SK-N-SH treated with all-trans-retinoic acid at 6 μM for 48 hours (cell line): ENCODE results near the gene ANKRD13D.

Source experiments
- ATAC-seq: fragments of 200-7000 bp; cut with Tn5 transposase; 3 replicates; pipeline ENCODE4 v1.9.1; 2020; ENCODE audit warnings: mild to moderate bottlenecking, moderate library complexity
- ARNTL ChIP-seq: fragments of 450-650 bp; formaldehyde crosslinking; IDR thresholded peaks from 2 replicates; pipeline ENCODE4 v1.5.0; 2020; ENCODE audit warnings: low read depth, mild to moderate bottlenecking, moderate library complexity, borderline replicate concordance
- CREB5 ChIP-seq: fragments of 250-450 bp; sonication (Bioruptor Pico); IDR thresholded peaks from 2 replicates; pipeline ENCODE4 v1.5.1; 2020; ENCODE audit warnings: low read depth, mild to moderate bottlenecking, moderate library complexity
- CSDC2 ChIP-seq: fragments of 250-450 bp; sonication (Bioruptor Pico); IDR thresholded peaks from 2 replicates; pipeline ENCODE4 v1.5.0; 2020; ENCODE audit warnings: mild to moderate bottlenecking, moderate library complexity
- CSRNP3 ChIP-seq: fragments of 250-450 bp; sonication (Bioruptor Pico); IDR thresholded peaks from 2 replicates; pipeline ENCODE4 v1.5.1; 2021; ENCODE audit warnings: mild to moderate bottlenecking, moderate library complexity
- GLIS3 ChIP-seq: fragments of 250-450 bp; sonication (Bioruptor Pico); IDR thresholded peaks from 2 replicates; pipeline ENCODE4 v1.5.0; 2020; ENCODE audit warnings: mild to moderate bottlenecking, moderate library complexity
- ISL1 ChIP-seq: fragments of 250-450 bp; sonication (Bioruptor Pico); IDR thresholded peaks from 2 replicates; pipeline ENCODE4 v2.1.2; 2022; ENCODE audit warnings: mild to moderate bottlenecking, moderate library complexity
- OSR1 ChIP-seq: fragments of 250-450 bp; sonication (Bioruptor Pico); IDR thresholded peaks from 2 replicates; pipeline ENCODE4 v1.8.0; 2022; ENCODE audit warnings: moderate library complexity, mild to moderate bottlenecking, inconsistent platforms
- PATZ1 ChIP-seq: fragments of 250-450 bp; sonication (Bioruptor Pico); IDR thresholded peaks from 2 replicates; pipeline ENCODE4 v1.8.0; 2020; ENCODE audit warnings: mild to moderate bottlenecking, moderate library complexity, borderline replicate concordance
- POU6F1 ChIP-seq: fragments of 250-450 bp; sonication (Bioruptor Pico); IDR thresholded peaks from 2 replicates; pipeline ENCODE4 v1.8.0; 2021; ENCODE audit warnings: low read depth, mild to moderate bottlenecking, moderate library complexity, borderline replicate concordance
- PPARA ChIP-seq: fragments of 250-450 bp; sonication (Bioruptor Pico); IDR thresholded peaks from 2 replicates; pipeline ENCODE4 v1.5.0; 2020; ENCODE audit warnings: mild to moderate bottlenecking, borderline replicate concordance
- RARB ChIP-seq: fragments of 250-450 bp; sonication (Bioruptor Pico); IDR thresholded peaks from 2 replicates; pipeline ENCODE4 v1.8.0; 2021; ENCODE audit warnings: mild to moderate bottlenecking, moderate library complexity
- SNAI2 ChIP-seq: fragments of 250-450 bp; sonication (Bioruptor Pico); IDR thresholded peaks from 2 replicates; pipeline ENCODE4 v1.5.0; 2020; ENCODE audit warnings: mild to moderate bottlenecking, moderate library complexity
- TCF4 ChIP-seq: fragments of 250-450 bp; sonication (Bioruptor Pico); IDR thresholded peaks from 2 replicates; pipeline ENCODE4 v1.8.0; 2021; ENCODE audit warnings: mild to moderate bottlenecking, moderate library complexity, borderline replicate concordance
- TOX ChIP-seq: fragments of 250-450 bp; sonication (Bioruptor Pico); IDR thresholded peaks from 2 replicates; pipeline ENCODE4 v1.8.0; 2021; ENCODE audit warnings: mild to moderate bottlenecking, moderate library complexity, borderline replicate concordance
- TSHZ2 ChIP-seq: fragments of 250-450 bp; sonication (Bioruptor Pico); IDR thresholded peaks from 2 replicates; pipeline ENCODE4 v1.5.0; 2020; ENCODE audit warnings: mild to moderate bottlenecking, moderate library complexity
- ZC3H10 ChIP-seq: fragments of 250-450 bp; sonication (Bioruptor Pico); IDR thresholded peaks from 2 replicates; pipeline ENCODE4 v1.5.1; 2021; ENCODE audit warnings: mild to moderate bottlenecking, moderate library complexity
- ZFP3 ChIP-seq: fragments of 250-450 bp; sonication (Bioruptor Pico); IDR thresholded peaks from 2 replicates; pipeline ENCODE4 v1.5.0; 2020; ENCODE audit warnings: mild to moderate bottlenecking, moderate library complexity
- ZFP30 ChIP-seq: fragments of 450-650 bp; formaldehyde crosslinking; IDR thresholded peaks from 2 replicates; pipeline ENCODE4 v1.5.0; 2022; ENCODE audit warnings: mild to moderate bottlenecking, moderate library complexity
- ZNF565 ChIP-seq: fragments of 450-650 bp; formaldehyde crosslinking; conservative IDR thresholded peaks from 2 replicates; pipeline ENCODE4 v1.5.0; 2020; ENCODE audit warnings: low read depth, mild to moderate bottlenecking, moderate library complexity
- ZNF70 ChIP-seq: fragments of 450-650 bp; formaldehyde crosslinking; IDR thresholded peaks from 2 replicates; pipeline ENCODE4 v1.5.0; 2020; ENCODE audit warnings: mild to moderate bottlenecking, moderate library complexity
- ZNF8 ChIP-seq: fragments of 450-650 bp; formaldehyde crosslinking; IDR thresholded peaks from 2 replicates; pipeline ENCODE4 v1.5.0; 2020; ENCODE audit warnings: mild to moderate bottlenecking, moderate library complexity

ANKRD13D gene

GRCh38 chr11:67268962-67269268, 20.2 kb upstream of the ANKRD13D start:
- no peak for TF ChIP-seq ZNF565 (CRISPR knock-in tag)
- TF ChIP-seq PPARA: no peak
- no peak for ATAC-seq

- ATAC-seq: no peak
- TF ChIP-seq ZNF70 (no peak), GLIS3 (no peak), ARNTL (no peak), OSR1 (CRISPR knock-in tag) (no peak), CSDC2 (CRISPR knock-in tag) (no peak)
These were observed 19.5 kb upstream of the ANKRD13D start for GRCh38 chr11:67269401-67270255.

- TF ChIP-seq ZNF70: no peak
- TF ChIP-seq ZC3H10: no peak
- TF ChIP-seq CSDC2 (CRISPR knock-in tag): no peak
- no peak for TF ChIP-seq ZFP30 (CRISPR knock-in tag)
- TF ChIP-seq, all 23 proteins: peak for 0
- ATAC-seq: no peak
These were observed 18.6 kb upstream of the ANKRD13D start for GRCh38 chr11:67270256-67271204.

- ATAC-seq: no peak
- TF ChIP-seq SNAI2: no peak
- no peak for TF ChIP-seq ZNF70
- no peak for TF ChIP-seq ARNTL
- no peak for TF ChIP-seq CSDC2 (CRISPR knock-in tag)
- no peak for TF ChIP-seq GLIS3
- no peak for TF ChIP-seq PATZ1 (CRISPR knock-in tag)
- no peak for TF ChIP-seq ZFP3 (CRISPR knock-in tag)
- TF ChIP-seq CREB5 (CRISPR knock-in tag): no peak
- no peak for TF ChIP-seq CSRNP3
- no peak for TF ChIP-seq RARB (CRISPR knock-in tag)
- no peak for TF ChIP-seq TCF4 (CRISPR knock-in tag)
- no peak for TF ChIP-seq PPARA
- TF ChIP-seq, all 23 proteins: peak for 0
These were observed 17.9 kb upstream of the ANKRD13D start for GRCh38 chr11:67271205-67271540.

GRCh38 chr11:67271541-67272284, 17.4 kb upstream of the ANKRD13D start:
- TF ChIP-seq ARNTL (no peak), POU6F1 (CRISPR knock-in tag) (no peak), TOX (CRISPR knock-in tag) (no peak), ZNF8 (CRISPR knock-in tag) (no peak), TSHZ2 (CRISPR knock-in tag) (no peak), ISL1 (CRISPR knock-in tag) (no peak), ZNF565 (CRISPR knock-in tag) (no peak), RARB (CRISPR knock-in tag) (no peak), OSR1 (CRISPR knock-in tag) (no peak), TCF4 (CRISPR knock-in tag) (no peak), ZFP3 (CRISPR knock-in tag) (no peak), ZC3H10 (no peak), SNAI2 (no peak), CSDC2 (CRISPR knock-in tag) (no peak)
- no peak for ATAC-seq
